LNCAP (cell line): Measurements from ENCODE around the gene ZNF575.

Experiments used
- CTCF ChIP-seq: fragments of 450-650 bp; IDR thresholded peaks from 2 replicates; pipeline ENCODE4 v1.5.1; 2017; ENCODE audit warnings: mild to moderate bottlenecking

The ZNF575 gene

GRCh38 chr19:43572171-43572588, 39.2 kb downstream of the ZNF575 start:
- no peak for TF ChIP-seq CTCF

- TF ChIP-seq CTCF = no peak
Observed at GRCh38 chr19:43574424-43575155, 41.6 kb downstream of the ZNF575 start.

- no peak for TF ChIP-seq CTCF
Observed at GRCh38 chr19:43575156-43575950, 42.4 kb downstream of the ZNF575 start, which contains the start of the genes PINLYP and XRCC1. PINLYP (plus strand) TSS chr19:43575801; CDS start chr19:43577192, 1,391 bp downstream. XRCC1 (minus strand) TSS chr19:43575527; CDS start chr19:43575458, 69 bp downstream.

GRCh38 chr19:43575955-43576878, 43.2 kb downstream of the ZNF575 start:
- no peak for TF ChIP-seq CTCF

- TF ChIP-seq CTCF = no peak
Observed at GRCh38 chr19:43578787-43579186, 45.8 kb downstream of the ZNF575 start.

GRCh38 chr19:43581467-43581866, 48.5 kb downstream of the ZNF575 start:
- TF ChIP-seq CTCF = no peak

- no peak for TF ChIP-seq CTCF
Observed at GRCh38 chr19:43582495-43582894, 49.5 kb downstream of the ZNF575 start.
